ENCODE results near the gene MAML2.
A peak's percentile ranks its signal among the peaks of the same experiment; 100 is the strongest.

Gene MAML2

GRCh38 chr11:96254087-96254486, 88.9 kb downstream of the MAML2 start:
- H3K36me3 ChIP-seq (replicated peaks; ENCODE audit: insufficient read depth, low read length): no peaks in the 10 kb centered on the region
- peaks cover 48% of the 10 kb centered on the region for H3K4me1 ChIP-seq (ENCODE audit: low read length)
- TF ChIP-seq CTCF (IDR thresholded peaks at IDR 0.05; ENCODE audit: low read length): no peak
- no peak overlapping the region for H3K9ac ChIP-seq (ENCODE audit: low read length)
- peaks cover 68% of the 10 kb centered on the region for H3K79me2 ChIP-seq (ENCODE audit: low read length)
- H3K27ac ChIP-seq (ENCODE audit: low read length): peak overlapping the region; percentile 36; the same call in 1 of the 2 replicates
- peak; percentile 79 for DNase-seq
- peak overlapping the region; percentile 74 for H3K4me2 ChIP-seq (ENCODE audit: low read depth, low read length)
- H2AFZ ChIP-seq (ENCODE audit: low read length): no peak overlapping the region
- H3K4me3 ChIP-seq (ENCODE audit: low read length): peak overlapping the region; percentile 14
- H3F3A ChIP-seq (ENCODE audit: insufficient read depth, low read length): peaks cover 33% of the 10 kb centered on the region
- no peaks in the 10 kb centered on the region for H4K20me1 ChIP-seq (ENCODE audit: insufficient read depth, low read length)
- H3K9me2 ChIP-seq (replicated peaks; ENCODE audit: insufficient read depth, low read length): no peaks in the 10 kb centered on the region
- no peaks in the 10 kb centered on the region for H3K27me3 ChIP-seq (replicated peaks; ENCODE audit: insufficient read depth, low read length)
- H3K9me3 ChIP-seq (replicated peaks; ENCODE audit: insufficient read depth, low read length): no peaks in the 10 kb centered on the region

GRCh38 chr11:96246718-96247552, 96.1 kb downstream of the MAML2 start:
- Histone ChIP-seq H3K4me3 (ENCODE audit: low read length) (no peak overlapping the region), H3K4me2 (ENCODE audit: low read depth, low read length) (no peak overlapping the region), H3K4me1 (ENCODE audit: low read length) (no peaks in the 10 kb centered on the region)

GRCh38 chr11:96242971-96243647, 99.9 kb downstream of the MAML2 start:
- no peak for DNase-seq
- no peaks in the 10 kb centered on the region for H4K20me1 ChIP-seq (ENCODE audit: insufficient read depth, low read length)
- no peak overlapping the region for H3K27ac ChIP-seq (ENCODE audit: low read length)
- no peaks in the 10 kb centered on the region for H3K4me1 ChIP-seq (ENCODE audit: low read length)
- H3K9ac ChIP-seq (ENCODE audit: low read length): no peak overlapping the region
- no peak overlapping the region for H2AFZ ChIP-seq (ENCODE audit: low read length)
- H3K79me2 ChIP-seq (ENCODE audit: low read length): peaks cover 68% of the 10 kb centered on the region
- H3F3A ChIP-seq (ENCODE audit: insufficient read depth, low read length): no peaks in the 10 kb centered on the region
- no peaks in the 10 kb centered on the region for H3K9me3 ChIP-seq (replicated peaks; ENCODE audit: insufficient read depth, low read length)
- no peaks in the 10 kb centered on the region for H3K36me3 ChIP-seq (replicated peaks; ENCODE audit: insufficient read depth, low read length)
- H3K27me3 ChIP-seq (replicated peaks; ENCODE audit: insufficient read depth, low read length): no peaks in the 10 kb centered on the region
- no peak overlapping the region for H3K4me2 ChIP-seq (ENCODE audit: low read depth, low read length)
- no peak overlapping the region for H3K4me3 ChIP-seq (ENCODE audit: low read length)
- H3K9me2 ChIP-seq (replicated peaks; ENCODE audit: insufficient read depth, low read length): no peaks in the 10 kb centered on the region
- TF ChIP-seq EZH2phosphoT487 (IDR thresholded peaks at IDR 0.05; ENCODE audit: low read length) (no peak), EZH2 (optimal IDR thresholded peaks at IDR 0.05; ENCODE audit: low read depth, low read length) (no peak), CTCF (IDR thresholded peaks at IDR 0.05; ENCODE audit: low read length) (no peak)

More at GRCh38 chr11:96246718-96247552, 96.1 kb downstream of the MAML2 start:
- H3F3A ChIP-seq (ENCODE audit: insufficient read depth, low read length): no peaks in the 10 kb centered on the region
- no peaks in the 10 kb centered on the region for H3K9me3 ChIP-seq (replicated peaks; ENCODE audit: insufficient read depth, low read length)
- no peak for DNase-seq
- H3K9ac ChIP-seq (ENCODE audit: low read length): no peak overlapping the region
- H3K27ac ChIP-seq (ENCODE audit: low read length): no peak overlapping the region
- no peak overlapping the region for H2AFZ ChIP-seq (ENCODE audit: low read length)
- H3K27me3 ChIP-seq (replicated peaks; ENCODE audit: insufficient read depth, low read length): no peaks in the 10 kb centered on the region
- no peaks in the 10 kb centered on the region for H3K9me2 ChIP-seq (replicated peaks; ENCODE audit: insufficient read depth, low read length)
- no peaks in the 10 kb centered on the region for H3K36me3 ChIP-seq (replicated peaks; ENCODE audit: insufficient read depth, low read length)
- no peaks in the 10 kb centered on the region for H4K20me1 ChIP-seq (ENCODE audit: insufficient read depth, low read length)
- no peak for TF ChIP-seq EZH2phosphoT487 (IDR thresholded peaks at IDR 0.05; ENCODE audit: low read length)
- no peak for TF ChIP-seq CTCF (IDR thresholded peaks at IDR 0.05; ENCODE audit: low read length)
- no peak for TF ChIP-seq EZH2 (optimal IDR thresholded peaks at IDR 0.05; ENCODE audit: low read depth, low read length)
- H3K79me2 ChIP-seq (ENCODE audit: low read length): peaks cover 74% of the 10 kb centered on the region

All from MM.1S (cell line).